Stromal cell of bone marrow (primary cell): ENCODE results near the gene RALGAPA2.

Experiments used
- DNase-seq: peaks from one replicate; pipeline ENCODE4 v3.0.0-alpha.2; 2012; ENCODE audit warnings: low read depth

The RALGAPA2 gene

DNA sequence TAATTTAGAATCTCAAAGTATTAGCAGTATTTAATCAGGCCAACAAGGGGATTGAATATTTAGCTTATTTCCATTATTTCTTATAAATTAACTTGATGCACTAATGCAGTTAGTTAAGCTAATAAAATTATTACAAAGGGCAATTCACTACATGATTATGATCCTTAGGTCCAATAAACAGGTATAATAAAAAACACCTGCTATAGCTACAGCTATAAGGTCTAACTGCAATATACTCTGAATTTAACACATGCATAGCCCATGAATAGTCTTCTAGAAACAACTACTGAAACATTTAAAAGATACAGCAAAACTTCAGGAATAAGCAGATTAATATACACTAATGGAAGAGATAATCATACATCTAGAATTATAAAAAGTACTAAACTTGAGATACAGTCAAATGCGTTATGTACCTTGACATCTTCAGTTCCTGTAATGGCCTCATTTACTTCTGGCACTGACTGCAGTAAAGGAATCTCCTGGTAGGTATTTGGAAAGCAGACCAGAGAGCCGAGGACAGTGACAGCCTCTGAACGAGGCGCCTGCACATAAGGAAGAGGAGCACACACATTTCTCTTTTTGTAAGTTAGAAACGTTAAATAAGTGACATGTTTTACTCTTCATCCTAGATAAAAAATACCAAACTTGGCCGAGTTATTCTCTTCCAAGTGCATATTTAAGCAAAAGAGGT, 176.1 kb downstream of the RALGAPA2 start:
- DNase-seq = no peak

DNA sequence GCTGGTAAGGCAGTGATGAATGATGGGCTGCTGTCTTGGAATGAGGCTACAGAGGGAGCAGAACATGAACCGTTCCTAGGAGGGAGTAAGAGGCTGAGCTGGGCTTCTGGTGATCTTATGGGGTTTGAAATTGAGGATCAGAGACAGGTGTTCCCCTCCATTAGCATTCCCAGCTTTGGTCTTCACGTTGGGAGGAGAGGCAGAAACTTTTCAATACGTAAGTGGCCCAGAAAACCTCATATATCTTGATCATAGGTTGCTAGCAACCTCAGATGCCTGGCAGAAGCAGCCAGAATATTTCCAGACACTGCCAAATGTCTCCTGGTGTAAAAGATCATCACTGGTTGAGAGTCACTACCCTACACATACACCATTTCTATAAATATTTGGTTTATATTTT, 177.4 kb downstream of the RALGAPA2 start:
- DNase-seq = no peak

DNA sequence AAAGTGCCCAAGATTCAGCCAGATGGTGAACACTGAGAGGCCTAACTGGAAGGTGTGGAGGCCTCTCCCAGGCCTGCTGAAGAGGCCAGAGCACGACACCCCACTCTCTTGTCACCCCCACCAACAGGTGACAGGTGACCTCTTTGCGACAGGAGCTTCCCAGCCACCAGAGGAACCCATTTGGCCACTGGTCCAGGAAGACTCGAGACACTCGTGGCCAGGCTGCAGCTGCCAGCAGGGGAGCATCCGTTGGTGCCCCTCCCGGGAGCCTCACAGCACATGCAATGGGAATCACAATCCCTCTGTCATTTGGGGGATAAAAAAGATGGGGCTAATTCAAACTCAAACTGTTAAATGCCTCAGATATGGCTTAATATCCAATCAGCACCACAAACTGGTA, 181.2 kb downstream of the RALGAPA2 start:
- no peak for DNase-seq

DNA sequence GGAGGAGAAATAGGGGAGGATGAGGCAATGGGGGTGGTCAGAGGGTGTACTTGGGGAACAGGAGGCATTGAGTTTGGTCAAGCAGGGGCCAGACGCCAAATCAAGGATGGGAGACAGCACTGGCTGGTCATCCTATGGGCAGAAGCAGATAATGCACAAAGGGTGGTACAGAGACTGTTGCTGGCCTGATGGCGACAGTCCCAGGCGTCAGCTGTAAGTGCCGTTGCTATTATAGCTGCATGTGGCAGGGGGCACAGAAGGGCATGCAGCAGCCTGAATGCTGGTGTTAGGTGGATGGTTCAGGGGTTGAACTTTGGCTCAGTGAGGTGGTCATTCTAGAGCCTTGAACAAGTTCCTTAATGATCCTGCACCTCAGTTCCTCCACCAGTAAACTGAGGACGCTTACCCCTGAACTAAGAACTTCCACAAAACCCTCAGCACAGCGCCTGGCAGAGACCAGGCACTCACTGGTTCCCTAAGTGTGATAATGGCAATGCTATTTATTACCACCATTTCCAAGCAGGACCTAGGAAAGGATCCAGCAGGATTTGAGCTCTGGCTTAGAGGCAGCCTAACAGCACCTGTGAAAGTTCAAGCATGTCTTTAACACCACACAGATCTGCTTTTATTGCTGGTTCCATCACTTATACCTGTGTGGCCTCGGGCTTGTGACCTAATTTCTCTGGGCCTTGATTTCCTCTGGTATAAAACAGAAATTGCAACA, 181.9 kb downstream of the RALGAPA2 start:
- no peak for DNase-seq

DNA sequence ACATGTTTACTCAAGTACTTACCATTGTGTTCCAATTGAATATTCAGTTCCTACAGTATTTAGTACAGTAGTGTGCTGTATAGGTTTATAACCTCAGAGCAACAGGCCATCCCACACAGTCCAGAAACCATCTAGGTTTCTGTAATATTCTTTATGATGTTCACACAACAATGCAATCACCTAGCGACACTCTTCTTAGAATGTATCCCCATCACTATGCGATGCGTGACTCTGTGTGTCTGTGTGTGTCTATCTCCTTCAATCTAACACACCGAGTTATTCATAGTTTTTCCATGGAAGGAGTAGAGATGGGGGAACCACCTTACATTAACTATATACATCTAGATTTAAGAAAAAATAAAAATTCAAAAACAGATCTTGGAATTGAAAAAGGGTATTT, 182.8 kb downstream of the RALGAPA2 start:
- no peak for DNase-seq

DNA sequence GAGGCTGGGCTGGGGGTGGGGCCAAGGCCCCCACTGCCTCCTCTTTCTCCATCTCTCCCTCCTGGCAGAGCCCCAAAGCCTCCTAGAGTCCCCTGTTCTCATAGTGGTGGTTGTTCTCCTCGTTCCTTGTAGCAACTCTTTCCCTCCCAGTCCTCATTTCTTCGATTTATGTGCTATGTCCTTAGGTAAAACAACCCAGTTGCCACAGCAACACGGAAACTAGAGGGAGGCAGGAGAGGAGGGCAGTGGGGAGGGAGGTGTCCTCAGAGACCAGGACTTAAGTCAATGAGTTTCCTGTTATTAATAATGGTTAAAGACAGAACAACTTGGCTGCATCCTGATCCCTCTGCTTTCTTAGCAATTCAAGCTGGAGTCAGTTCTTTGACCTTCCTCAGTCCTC, 183.6 kb downstream of the RALGAPA2 start:
- no peak for DNase-seq

DNA sequence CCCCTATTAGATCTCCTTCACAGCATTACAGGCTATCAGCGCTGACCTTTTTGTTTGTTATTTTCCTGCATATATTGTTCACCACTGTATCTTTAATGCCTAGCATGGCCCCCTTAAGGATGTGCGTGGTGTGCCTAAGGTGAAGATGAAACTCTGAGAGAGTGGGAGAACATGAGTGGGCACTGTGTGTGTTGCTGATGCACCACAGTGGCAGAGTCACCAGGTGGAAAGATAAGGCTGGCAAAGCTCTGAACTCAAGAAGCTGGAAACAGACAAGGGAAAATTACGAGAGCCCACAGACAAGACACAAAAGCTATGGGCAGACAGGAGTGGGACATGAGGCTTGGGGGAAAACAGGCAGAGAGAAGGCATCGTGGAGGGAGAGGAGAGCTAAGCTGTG, 184.8 kb downstream of the RALGAPA2 start:
- DNase-seq = no peak

DNA sequence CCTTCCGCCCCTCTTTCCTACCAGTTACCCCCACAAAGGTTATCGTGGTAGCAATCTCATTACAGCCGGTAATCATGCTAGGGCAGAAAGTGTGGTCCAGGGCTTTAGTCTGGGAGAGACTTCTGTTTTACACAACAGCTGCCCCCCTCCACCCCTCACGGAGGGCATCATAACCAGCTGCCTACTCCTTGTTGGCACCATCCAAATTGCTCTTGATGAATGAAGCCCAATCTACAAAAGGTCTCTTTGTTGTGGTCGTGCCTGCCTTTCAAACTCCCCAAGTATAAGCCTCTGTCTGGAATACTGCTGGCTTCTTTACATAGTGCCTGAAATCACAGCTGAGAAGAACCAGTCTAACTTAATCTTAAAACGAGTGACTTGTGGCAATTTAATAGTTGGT, 186.7 kb downstream of the RALGAPA2 start:
- DNase-seq = no peak

DNA sequence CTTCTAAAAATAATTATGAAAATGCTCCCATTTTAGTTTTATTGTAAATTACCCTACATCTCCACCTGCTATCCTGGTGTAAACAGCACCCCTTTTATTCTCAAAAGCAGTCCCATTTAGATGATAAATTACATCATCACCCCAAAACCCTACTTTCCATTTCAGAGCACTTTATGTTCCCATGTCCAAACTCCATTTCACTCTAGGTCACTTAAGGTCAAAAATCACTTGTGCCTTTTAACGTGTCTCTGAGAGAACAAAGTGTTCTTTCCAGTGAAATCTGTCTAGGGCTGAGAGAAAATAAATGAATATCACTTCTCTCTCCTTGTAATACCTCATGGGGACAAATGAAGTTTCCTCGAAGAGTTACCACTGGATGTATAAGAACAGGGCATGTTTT, 187.2 kb downstream of the RALGAPA2 start:
- DNase-seq = no peak

DNA sequence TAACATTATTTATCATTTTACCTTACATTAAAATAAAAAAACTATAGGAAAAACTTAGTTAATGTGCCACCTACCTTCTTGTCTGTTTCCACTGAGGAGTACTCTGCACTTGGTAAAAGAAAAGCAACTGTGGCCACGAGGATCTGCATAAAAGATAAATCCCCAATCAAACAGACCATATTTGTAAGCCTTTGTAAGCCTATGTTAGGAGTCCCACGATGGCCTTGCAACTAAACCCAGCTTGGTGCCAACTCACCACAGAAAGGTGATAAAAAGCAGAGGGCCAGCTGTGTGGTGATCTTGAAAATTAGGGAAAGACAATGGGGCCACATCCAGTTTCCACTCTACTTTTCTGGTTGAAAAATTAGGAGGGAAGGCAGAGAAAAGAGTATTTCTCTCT, 187.7 kb downstream of the RALGAPA2 start:
- DNase-seq = no peak

DNA sequence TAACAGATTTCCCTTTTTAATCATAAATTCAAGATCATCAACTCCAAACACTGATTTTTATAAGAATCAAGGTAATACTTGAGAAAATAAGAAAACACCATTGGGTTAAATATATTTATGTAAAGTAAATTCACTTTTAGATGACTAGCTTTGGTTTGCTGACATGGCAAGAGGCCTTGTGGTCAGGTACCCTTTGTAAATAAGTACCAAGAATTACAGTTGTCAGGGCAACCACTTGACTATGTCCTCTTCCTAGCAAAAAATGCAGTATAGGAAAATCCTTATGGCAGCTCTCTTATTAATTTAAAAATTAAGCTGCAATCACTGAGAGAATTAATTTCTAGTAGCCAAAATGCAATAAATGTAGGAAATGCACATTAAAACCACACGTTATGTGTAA, 190.7 kb downstream of the RALGAPA2 start:
- DNase-seq = no peak

DNA sequence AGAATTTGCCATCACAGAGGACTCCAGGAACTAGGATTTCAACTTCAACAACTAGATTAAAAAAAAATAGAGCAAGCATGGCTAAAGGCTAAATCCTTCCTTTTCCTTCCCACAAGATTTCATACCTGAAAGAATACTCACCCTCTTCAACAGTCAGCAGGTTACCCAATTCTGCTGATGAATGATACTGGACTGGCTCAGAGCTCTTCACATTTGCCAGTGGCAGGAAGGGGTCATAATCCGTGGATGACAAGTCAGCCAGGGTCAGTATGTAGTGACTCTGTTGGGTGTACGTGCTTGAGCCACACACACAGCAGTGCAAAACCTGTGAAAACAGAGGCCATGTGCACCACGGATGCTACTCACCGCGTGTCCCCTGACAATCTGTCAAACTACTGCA, 191.7 kb downstream of the RALGAPA2 start:
- peak; percentile 13 for DNase-seq

DNA sequence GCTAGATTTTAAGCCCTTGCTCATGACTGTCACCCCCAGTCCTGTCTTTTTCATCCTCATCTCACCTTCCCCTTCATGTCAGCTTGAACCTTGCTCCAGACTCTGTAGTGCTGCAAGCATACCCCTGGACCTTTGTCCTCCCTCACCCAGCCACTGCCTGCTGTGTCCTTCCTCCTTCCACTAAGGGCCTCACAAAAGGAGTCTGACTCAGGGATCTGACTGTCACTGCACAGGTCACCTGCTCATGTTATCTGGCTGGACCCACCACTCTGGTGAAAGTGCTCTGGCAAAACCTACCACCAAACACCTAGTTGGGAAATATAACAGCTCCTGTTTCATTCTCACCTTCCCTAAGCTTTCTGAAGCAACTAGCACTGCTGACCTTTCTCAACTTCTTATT, 193.2 kb downstream of the RALGAPA2 start:
- DNase-seq = no peak

DNA sequence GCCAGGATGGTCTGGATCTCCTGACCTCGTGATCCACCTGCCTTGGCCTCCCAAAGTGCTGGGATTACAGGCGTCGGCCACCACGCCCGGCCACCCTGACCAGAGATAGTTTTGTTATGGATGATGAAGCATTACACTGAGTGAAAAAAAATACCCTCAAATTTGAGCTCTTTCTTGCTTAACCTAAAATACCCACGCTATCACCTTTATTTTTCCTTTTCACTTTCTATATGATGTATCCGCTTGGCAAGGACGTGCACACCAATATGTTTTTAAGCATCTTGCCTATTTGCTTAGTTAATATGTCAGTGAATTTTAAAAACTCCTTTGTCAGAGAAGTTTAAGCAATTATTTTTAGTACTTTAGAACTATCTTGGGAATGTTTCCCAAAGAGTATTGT, 194.2 kb downstream of the RALGAPA2 start:
- DNase-seq = no peak

DNA sequence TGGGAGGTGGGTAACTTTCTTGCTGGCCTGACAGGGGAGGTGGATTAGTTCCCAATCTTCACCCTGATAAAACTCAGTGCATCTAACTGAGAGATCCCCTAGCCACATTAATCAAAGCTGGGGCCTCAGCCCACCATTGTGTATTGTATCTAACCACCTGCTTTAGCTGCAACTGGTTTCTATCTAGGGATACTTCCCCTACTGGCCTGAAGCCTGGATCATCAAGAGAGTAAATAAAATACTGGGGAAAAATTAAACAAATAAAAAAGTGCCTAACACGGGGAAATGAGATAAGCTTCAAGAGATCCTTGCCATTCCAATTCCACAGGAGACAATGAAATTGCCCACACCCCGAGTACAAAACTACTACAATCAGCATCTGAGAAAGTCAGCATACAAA, 195.1 kb downstream of the RALGAPA2 start:
- DNase-seq = no peak

DNA sequence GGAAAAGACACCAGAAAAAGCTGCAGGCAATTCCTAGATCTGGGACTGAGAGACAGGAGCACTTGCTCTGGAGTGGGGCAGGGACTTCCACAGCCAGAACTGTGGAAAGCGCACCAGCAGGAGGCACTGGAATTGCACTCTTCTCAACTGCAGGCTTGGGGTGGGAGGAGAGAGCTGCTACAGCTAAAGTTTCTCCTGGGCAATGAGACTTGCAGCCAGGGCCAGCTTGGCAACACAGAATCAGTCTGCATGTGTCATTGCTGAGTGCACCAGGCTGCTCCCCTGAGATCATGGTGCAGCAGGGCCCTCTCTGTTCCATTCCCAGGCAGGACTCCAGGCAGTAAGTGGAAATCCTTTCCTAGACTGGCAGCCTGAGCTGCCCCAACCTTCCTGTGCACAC, 198.7 kb downstream of the RALGAPA2 start:
- DNase-seq = no peak

DNA sequence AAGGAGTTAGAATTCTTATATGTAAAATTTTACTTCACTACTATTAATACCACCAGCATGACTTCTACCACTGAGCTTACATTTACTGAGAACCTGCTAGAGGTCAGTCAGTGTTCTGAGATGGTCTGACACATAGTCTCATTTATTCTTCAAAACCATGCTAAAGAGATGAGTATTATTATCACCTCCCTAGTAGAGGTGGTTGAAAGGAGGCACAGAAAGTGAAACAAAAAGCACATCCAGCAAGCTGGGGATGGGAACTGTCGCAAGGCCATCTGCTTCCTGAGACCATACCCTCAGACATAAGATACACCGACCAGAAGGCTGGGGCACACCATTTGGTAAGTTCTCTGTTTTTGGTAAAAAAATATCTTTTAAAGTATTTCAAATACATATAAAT, 206.9 kb downstream of the RALGAPA2 start:
- DNase-seq = no peak

DNA sequence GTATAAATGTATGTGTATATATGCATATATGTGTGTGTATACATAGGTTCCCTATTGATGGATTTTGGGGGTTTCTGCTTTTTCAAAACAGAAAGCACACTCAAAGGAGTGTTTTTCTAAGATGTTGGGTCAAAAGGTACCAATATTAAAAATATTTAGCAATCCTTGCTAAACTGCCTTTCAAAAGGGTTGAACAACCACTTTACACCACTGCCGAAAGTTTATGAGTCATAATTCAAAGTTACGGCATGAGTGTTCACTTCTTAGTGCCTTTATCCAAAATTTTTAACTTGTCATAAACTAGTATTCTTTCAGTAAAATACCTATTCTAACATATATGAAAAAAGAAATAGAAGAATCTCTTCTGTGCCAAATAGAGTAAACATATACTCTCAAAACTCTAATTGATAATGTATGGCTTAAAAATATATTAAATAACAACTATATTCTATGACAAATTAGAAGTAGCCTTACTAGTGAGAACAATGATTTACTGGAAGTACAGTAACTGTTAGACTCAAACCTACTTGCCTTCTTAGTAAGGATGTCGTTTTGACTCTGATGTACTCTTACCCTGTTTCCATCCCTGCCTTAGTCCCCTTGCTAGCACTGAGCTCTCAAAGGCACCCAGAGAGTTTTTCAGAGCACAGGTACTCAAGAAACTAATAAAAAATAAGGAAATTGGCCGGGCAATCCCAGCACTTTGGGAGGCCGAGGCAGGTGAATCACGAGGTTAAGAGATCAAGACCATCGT, 208.5 kb downstream of the RALGAPA2 start:
- no peak for DNase-seq

DNA sequence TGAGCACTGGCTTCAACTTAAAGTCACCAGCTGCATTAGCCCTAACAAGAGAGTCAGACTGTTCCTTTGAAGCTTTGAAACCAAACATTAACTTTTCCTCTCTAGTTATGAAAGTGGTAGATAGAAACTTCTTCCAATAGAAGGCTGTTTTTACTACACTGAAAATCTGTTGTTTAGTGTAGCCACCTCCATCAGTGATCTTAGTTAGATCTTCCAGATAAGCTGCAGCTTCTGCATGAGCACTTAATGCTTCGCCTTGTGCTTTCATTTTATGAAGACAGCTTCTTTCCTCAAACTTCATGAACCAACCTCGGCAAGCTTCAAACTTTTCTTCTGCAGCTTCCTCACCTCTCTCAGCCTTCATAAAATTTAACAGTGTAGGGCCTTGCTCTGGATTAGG, 211.3 kb downstream of the RALGAPA2 start:
- DNase-seq = no peak

DNA sequence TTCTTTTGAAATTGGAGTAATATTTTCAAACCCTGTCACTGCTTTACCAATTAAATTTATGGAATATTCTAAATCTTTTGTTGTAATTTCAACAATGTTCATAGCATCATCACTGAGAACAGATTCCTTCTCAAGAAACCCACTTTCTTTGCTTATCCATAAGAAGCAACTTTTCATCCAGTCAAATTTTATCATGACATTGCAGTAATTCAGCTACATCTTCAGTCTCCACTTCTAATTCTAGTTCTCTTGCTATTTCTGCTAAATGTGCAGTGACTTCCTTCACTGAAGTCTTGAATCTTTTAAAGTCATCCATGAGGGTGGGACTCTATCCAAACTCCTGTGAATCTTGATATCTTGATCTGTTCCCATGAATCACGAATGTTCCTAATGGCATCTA, 212.1 kb downstream of the RALGAPA2 start:
- no peak for DNase-seq

DNA sequence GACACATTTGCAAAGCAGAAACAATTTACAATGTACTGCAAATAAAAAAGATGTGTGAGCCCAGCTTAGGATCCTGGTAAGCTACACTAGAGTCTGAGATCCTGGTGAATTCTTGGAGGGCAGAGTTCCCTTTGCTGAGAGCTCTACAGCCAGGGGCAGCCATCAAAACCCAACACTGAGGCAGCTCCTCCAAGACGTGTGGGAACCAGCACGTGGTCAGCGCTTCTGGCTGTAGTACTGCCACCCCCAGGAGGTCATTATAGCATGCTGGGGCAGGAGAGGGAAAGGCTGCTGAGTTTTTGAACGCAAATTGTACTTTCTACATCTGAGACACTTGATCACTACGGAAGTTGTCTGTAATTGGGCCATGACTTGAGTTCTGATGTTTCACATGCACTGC, 213.0 kb downstream of the RALGAPA2 start:
- DNase-seq = no peak

DNA sequence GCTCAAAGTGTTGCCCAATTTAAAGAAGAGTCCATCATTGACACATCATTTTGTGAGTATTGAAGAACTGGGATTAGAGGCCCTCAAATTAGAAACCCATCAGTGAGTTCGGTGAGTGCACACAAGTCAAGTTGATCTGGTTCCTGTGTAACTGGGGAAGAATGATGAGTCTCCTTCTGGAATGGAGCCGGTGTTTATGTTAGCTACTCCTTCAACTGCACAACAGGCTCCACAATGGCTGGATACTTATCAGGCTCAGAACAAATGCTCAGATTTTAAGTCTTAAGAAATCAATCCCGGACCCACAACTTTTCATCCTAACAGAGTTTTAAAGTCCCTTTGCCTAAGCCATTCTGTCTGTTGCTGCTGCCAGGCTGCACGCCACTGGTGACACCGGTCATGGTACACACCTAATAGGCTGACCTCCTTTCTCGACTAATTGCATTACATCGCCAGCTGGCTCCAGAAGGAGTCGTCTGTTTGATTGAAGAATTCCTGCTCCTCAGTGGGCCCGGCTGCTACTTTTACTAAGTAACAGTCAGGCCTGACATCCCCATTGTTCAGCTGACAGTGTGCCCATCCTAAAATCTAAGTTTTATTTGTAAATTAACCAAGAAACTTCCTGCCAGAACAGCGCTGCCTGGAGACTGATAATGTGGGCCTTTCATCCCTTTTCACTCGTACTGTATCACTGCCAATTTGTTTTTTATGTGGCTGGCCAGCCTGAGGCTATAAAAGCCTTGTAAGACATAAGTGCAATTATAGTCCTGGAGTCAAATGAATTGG, 214.2 kb downstream of the RALGAPA2 start:
- DNase-seq = no peak
